Inflammatory macrophage treated with lipopolysaccharide for 1 hour (primary cell): ENCODE measurements around the gene OLFM3.

Experiments
- DNase-seq, 2 donors: peaks; one replicate each; pipeline ENCODE4 v3.0.0-alpha.2; 2020 to 2022

Gene OLFM3

DNA sequence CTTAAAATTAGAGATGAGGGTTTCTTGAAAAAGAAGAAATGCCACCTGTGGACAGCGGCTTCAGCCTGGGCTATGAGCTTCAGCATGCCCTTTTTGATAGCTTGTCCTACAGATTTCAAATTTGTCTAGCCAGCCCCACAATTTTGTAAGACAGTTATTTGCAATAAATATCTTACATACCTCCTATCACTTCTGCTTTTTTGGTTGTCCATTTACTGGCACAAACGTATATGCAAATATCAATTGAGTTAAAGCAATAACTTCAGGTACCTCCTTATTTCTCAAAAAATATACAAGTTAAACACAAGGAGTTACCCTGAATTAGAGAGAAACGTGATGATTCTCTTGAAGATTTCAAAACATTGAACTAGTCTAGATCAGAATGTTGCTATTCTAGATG lies 53.5 kb downstream of the OLFM3 start:
- DNase-seq = no peak

DNA sequence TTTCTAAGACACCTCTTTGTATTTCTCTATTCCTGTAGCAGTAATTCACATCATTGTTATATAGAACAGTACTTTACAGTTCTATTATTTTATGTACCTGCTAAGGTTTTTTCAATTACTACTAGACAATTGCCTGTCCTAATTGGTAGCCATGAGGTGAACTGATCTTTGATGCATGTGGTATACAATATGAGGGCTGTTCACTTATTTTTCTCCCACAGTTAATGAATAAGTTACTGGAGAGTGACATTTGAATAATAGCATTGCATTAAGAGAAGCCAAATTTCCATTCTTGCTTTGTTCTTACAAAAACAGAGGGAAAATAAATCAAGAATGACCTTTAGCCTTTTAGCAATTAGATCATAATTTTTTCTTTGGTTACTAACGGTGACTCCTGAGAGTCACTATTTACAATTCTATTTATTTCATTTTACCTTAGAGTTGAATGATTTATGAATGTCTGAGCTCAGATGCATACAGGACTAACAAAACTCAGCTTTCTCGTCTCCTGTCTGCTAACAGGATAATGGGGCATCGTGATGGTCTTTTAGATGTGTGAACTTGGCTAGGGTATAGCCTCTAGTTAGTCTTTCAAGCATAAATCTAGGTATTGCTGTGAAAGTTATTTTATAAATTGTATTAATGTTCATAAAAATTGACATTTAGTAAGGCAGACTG lies 54.1 kb downstream of the OLFM3 start:
- DNase-seq = no peak

DNA sequence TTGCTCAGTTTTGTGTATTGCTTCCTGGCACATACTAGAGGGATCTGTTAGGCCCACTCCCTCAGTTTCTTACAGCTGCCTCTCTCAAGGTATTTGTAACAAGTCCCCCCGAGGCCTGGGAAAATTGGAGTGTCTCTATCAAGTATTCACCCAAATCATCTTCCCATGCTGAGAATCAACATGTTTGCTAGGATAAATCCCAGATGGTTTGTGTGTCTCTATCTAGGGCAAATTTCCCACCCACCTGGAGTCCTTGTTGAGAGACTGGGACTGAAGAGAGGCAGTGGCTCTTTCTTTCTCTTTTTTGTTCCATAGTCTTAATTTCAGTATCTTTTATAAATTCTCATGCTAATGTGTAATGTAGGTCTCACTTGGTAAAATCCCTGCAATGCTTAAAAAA lies 58.0 kb downstream of the OLFM3 start:
- no peak for DNase-seq

- no peak for DNase-seq
Measured at GRCh38 chr1:101929343-101929742, 67.4 kb downstream of the OLFM3 start.

DNA sequence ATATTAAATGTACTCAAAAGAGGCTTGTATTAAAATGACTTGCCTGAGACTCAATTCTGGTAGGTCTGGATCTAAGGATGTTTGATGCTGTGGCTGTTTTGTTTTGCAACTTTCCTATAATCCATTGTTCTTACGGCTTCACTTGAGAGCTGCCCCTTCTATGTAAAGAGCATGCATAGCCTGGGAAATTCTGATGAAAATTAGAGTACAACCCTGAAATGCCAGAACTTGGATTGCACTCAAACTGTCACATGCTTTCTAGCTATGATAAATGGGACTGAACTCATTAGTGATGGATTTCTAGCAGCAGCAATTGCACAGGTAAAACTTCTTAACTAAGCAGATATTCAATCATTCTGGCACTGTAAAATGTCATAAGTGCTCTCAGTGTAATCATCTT lies 67.9 kb downstream of the OLFM3 start:
- no peak for DNase-seq

- DNase-seq = no peak
Measured at GRCh38 chr1:101924700-101925099, 72.0 kb downstream of the OLFM3 start.

GRCh38 chr1:101920577-101920976 lies 76.1 kb downstream of the OLFM3 start:
- DNase-seq = no peak

- no peak for DNase-seq
Measured at GRCh38 chr1:101918277-101918676, 78.4 kb downstream of the OLFM3 start.

GRCh38 chr1:101915597-101915996 lies 81.1 kb downstream of the OLFM3 start:
- DNase-seq = no peak

- no peak for DNase-seq
Measured at GRCh38 chr1:101914473-101915242, 82.1 kb downstream of the OLFM3 start.

DNA sequence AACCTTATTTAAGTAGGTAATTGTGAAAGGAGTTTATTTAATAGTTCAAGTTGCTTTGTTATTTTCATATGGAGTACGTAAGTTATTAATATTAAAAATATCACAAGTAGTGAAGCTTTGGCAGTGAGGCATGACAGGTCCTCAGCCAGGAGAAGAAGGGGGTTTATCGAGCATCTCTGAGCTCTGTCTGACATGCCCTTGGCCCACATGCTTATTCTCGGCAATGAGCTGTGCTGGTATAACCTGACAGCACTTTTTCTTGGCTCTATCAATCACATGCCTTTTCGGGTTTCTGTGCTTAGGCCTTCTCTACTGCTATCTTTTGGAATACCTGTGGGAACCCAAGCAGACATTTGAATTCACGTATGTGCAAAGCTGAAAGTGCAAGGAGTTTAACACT lies 84.8 kb downstream of the OLFM3 start:
- no peak for DNase-seq

DNA sequence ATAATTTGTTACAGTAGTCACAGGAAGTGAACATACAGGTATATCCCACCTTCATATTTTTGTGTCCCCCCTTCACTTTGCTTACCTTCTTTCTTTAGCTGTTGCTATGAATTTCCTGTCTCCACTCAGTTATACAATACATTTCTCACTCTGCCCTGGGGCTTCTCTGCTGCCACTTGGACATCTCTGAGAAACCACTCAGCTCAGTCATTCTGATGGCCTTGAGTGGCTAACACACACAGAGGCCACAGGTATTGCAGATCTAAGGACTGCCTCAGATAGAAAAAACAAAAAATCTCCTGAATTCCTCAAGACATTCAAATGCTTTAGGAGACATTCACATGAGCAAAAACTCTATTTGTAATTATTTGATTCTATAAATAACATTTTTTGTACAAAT lies 87.7 kb downstream of the OLFM3 start:
- DNase-seq = no peak

- no peak for DNase-seq
Measured at GRCh38 chr1:101907264-101907663, 89.5 kb downstream of the OLFM3 start.

- no peak for DNase-seq
Measured at GRCh38 chr1:101905283-101905835, 91.4 kb downstream of the OLFM3 start.

DNA sequence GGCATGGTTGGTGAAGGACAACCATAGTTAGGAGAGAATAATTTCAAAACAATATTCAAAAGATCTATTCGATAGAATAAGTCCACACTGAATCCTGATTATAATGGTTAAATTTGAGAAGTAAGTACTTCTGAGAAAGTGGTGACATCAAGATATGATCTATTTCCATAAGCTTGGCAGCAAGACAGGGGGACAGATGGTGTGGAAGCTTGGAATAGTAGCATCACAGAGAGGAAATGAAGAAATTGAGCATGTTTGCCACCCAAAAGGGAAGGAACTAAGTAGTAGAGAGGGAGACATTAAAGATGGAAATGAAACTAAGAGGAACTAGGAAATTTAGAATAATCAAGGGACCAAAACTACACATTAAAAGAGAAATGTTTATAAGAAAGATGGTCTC lies 94.5 kb downstream of the OLFM3 start:
- no peak for DNase-seq

DNA sequence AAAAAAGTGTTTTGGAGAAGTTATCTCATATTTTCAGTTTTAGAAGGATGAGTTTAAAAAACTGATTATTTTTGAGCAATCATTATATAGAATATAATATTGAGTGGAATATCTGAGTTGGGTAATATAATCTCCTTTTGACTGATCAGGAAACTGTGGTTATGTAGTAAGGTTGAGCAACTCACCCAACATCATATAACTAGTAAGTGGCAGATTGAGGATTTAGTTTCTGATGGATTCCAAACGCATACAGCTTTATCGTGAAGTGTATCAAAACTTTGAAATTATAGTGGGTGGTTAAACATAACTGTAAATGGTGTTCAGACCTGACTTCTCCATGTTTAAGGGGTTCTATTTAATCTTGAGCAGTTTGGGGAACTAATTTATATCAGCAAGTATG lies 98.6 kb downstream of the OLFM3 start:
- DNase-seq = no peak

DNA sequence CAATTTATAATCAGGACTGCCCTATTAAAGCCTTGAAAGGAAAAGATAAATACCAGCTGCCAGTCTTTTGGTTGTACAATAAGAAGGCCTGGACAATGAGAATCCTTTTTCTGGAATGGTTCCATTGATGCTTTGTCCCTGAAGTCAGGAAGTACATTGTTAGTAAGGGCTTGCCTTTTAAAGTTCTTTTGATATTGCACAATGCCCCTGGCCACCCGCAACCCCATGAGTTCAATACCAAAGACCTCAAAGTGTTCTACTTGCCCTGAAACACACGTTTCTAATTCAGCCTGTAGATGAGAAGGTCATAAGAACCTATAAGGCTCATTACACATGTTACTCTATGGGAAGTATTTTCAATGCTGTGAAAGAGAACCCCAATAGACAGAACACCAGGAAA lies 112.1 kb downstream of the OLFM3 start:
- no peak for DNase-seq

GRCh38 chr1:101875891-101876290 lies 120.8 kb downstream of the OLFM3 start:
- no peak for DNase-seq

DNA sequence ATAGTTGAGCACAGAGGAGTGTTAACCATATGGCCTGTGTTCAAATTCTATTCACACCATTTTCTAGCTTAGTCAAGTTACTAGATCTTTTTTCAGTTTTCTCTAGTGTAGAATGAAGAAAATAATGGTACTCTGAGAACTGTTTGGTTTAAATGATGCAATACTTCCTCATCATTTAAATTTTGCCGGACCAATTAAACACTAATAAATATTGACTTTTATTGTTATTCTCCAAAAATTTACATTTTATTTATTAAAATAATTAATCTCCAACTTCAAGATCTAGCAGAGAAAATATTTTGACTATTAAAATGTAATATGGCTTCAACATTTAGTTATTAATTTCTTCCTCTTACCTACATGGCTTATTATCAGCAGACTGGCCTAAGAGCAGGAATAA lies 123.1 kb downstream of the OLFM3 start:
- DNase-seq = no peak

DNA sequence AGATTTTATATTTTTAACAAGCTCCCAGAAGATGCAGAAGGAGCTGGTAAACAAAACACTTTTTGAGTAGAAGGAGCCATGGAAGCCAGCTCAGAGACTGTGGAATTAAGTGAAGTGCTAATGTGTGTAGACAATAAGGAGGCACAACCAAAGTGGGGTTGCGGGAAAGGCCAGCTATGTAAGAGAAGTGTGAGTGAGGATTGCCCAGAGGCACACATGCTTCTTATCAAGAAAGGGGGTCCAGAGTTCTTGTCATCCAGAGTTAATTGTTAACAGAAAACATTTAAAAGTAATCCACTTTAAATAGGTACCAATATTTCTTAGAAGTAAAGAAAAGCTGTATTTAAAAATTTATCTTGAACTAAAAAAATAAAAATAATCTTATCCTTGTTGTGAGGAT lies 136.8 kb downstream of the OLFM3 start:
- DNase-seq = no peak

- no peak for DNase-seq
Measured at GRCh38 chr1:101854271-101854670, 142.5 kb downstream of the OLFM3 start.

DNA sequence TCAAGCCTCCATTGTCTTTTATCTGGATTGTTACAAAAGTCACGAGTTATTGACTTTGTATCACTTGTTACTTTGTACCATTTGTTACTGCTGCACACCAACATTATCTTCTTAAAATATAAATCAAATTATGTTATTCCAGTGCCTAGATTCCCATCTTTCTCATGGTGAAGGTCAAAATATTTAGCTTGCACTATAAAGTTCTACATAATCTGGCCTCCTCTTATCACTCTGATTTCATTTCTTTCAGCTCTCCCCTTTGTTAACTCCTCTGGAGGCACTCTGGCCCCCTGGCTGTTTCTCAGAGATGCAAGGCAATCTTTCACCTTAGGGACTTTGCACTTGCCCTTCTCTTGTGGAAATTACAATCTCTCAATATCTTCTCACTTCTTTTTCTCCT lies 143.8 kb downstream of the OLFM3 start:
- DNase-seq = no peak

- no peak for DNase-seq
Measured at GRCh38 chr1:101849356-101849755, 147.4 kb downstream of the OLFM3 start.

DNA sequence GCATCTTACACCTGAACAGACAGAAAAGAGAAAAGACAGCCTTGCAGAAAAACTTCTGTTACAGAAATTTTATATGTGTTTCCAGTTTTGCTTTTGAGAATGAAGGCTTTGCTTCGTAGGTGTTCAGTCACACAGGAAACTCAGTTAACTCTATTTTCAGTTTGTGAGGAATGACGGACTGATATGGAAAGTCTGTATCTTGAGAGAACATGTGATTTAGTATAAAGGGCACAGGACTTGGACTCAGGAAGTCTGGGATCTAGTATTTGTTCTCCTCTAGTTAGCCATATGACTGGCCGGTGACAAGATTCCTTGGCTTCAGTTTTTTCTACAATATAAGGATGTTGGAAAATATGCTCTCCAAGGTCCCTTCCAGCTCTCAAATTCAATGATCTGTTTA lies 149.1 kb downstream of the OLFM3 start:
- no peak for DNase-seq

DNA sequence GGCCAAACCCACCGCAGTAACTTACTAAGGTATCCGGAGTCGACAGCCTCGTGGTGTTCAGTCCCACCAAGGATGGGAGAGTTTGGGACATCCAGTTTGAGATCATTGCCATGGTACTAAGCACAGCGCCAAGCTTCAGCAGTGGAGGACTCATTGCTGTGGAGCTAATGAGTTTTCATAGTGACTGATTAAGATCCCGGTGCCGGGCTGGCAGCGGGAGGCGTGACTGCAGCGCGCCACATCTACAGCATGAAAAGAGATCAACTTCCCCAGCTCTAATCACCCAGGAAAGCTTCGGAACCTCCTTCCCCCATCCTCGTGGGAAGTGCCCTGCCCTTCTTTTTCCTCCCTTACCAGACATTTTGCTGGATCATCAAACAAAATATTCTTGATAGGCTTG lies 149.9 kb downstream of the OLFM3 start:
- no peak for DNase-seq
